Activated CD4-positive, alpha-beta T cell treated with anti-CD3 and anti-CD28 coated beads for 1 hour (primary cell): Measurements from ENCODE around the gene MLIP.
"Not testable (repeated sequence)": the region's sequence is repeated elsewhere in the genome, so short reads cannot be mapped to it uniquely, and the experiment has no call there.

Experiments used
- DNase-seq: peaks from one replicate; pipeline ENCODE4 v3.0.0-alpha.2; 2020

Gene MLIP

GRCh38 chr6:54156650-54157250, 45.5 kb downstream of the MLIP start:
- no peak for DNase-seq

GRCh38 chr6:54157405-54157804, 46.2 kb downstream of the MLIP start:
- no peak for DNase-seq

- DNase-seq: no peak
Measured at GRCh38 chr6:54173089-54173488, 61.8 kb downstream of the MLIP start.

- no peak for DNase-seq
Measured at GRCh38 chr6:54179152-54179551, 67.9 kb downstream of the MLIP start.

GRCh38 chr6:54183616-54184015, 72.4 kb downstream of the MLIP start:
- DNase-seq: no peak

GRCh38 chr6:54185885-54186284, 74.6 kb downstream of the MLIP start:
- DNase-seq: no peak

GRCh38 chr6:54188846-54189245, 77.6 kb downstream of the MLIP start:
- DNase-seq: no peak

- DNase-seq: no peak
Measured at GRCh38 chr6:54191461-54191860, 80.2 kb downstream of the MLIP start.

- DNase-seq: no peak
Measured at GRCh38 chr6:54192993-54193392, 81.8 kb downstream of the MLIP start.

- no peak for DNase-seq
Measured at GRCh38 chr6:54193560-54193959, 82.3 kb downstream of the MLIP start.

- DNase-seq: no peak
Measured at GRCh38 chr6:54194067-54194466, 82.8 kb downstream of the MLIP start.

GRCh38 chr6:54195637-54196036, 84.4 kb downstream of the MLIP start:
- no peak for DNase-seq

- no peak for DNase-seq
Measured at GRCh38 chr6:54196905-54197304, 85.7 kb downstream of the MLIP start.

GRCh38 chr6:54198134-54198533, 86.9 kb downstream of the MLIP start:
- no peak for DNase-seq

GRCh38 chr6:54203474-54204035, 92.3 kb downstream of the MLIP start:
- DNase-seq: not testable (repeated sequence)

GRCh38 chr6:54204921-54205591, 93.8 kb downstream of the MLIP start:
- no peak for DNase-seq

GRCh38 chr6:54206510-54206909, 95.3 kb downstream of the MLIP start:
- no peak for DNase-seq

- DNase-seq: not testable (repeated sequence)
Measured at GRCh38 chr6:54209983-54210382, 98.7 kb downstream of the MLIP start.

GRCh38 chr6:54214286-54214685, 103.0 kb downstream of the MLIP start:
- DNase-seq: no peak

GRCh38 chr6:54216336-54216735, 105.1 kb downstream of the MLIP start:
- DNase-seq: no peak

- DNase-seq: no peak
Measured at GRCh38 chr6:54217018-54217417, 105.8 kb downstream of the MLIP start.

GRCh38 chr6:54222217-54222616, 111.0 kb downstream of the MLIP start:
- no peak for DNase-seq

- DNase-seq: no peak
Measured at GRCh38 chr6:54232703-54233102, 121.5 kb downstream of the MLIP start.

- DNase-seq: no peak
Measured at GRCh38 chr6:54234539-54234938, 123.3 kb downstream of the MLIP start.

GRCh38 chr6:54236984-54237383, 125.7 kb downstream of the MLIP start:
- DNase-seq: no peak
